ENCODE measurements around the gene DLGAP1.

DLGAP1 gene

GRCh38 chr18:3647636-3648035 lies 807.5 kb downstream of the DLGAP1 start:
- H3K4me1 ChIP-seq = no peaks in the 10 kb centered on the region
- no peaks in the 10 kb centered on the region for H3K27me3 ChIP-seq
- no peaks in the 10 kb centered on the region for H3K9me3 ChIP-seq
- H3K36me3 ChIP-seq = no peaks in the 10 kb centered on the region
- H3K4me3 ChIP-seq (ENCODE audit: low read depth, low read length) = no peak overlapping the region
- no peak for TF ChIP-seq CTCF (IDR thresholded peaks at IDR 0.05; ENCODE audit: low read depth, low read length)
- DNase-seq = no peak

GRCh38 chr18:3645384-3646156 lies 809.5 kb downstream of the DLGAP1 start:
- TF ChIP-seq CTCF (IDR thresholded peaks at IDR 0.05; ENCODE audit: low read depth, low read length) = no peak
- Histone ChIP-seq H3K27me3 (no peaks in the 10 kb centered on the region), H3K4me1 (no peaks in the 10 kb centered on the region), H3K36me3 (no peaks in the 10 kb centered on the region), H3K9me3 (no peaks in the 10 kb centered on the region), H3K4me3 (ENCODE audit: low read depth, low read length) (no peak overlapping the region)
- DNase-seq = no peak

- Histone ChIP-seq H3K4me3 (ENCODE audit: low read depth, low read length) (no peak overlapping the region), H3K27me3 (no peaks in the 10 kb centered on the region), H3K4me1 (no peaks in the 10 kb centered on the region), H3K9me3 (no peaks in the 10 kb centered on the region), H3K36me3 (no peaks in the 10 kb centered on the region)
- TF ChIP-seq CTCF (IDR thresholded peaks at IDR 0.05; ENCODE audit: low read depth, low read length) = no peak
- DNase-seq = no peak
These were observed 820.7 kb downstream of the DLGAP1 start for GRCh38 chr18:3634250-3634939.

GRCh38 chr18:3631887-3632286 lies 823.2 kb downstream of the DLGAP1 start:
- Histone ChIP-seq H3K36me3 (no peaks in the 10 kb centered on the region), H3K27me3 (no peaks in the 10 kb centered on the region), H3K4me1 (no peaks in the 10 kb centered on the region), H3K9me3 (no peaks in the 10 kb centered on the region), H3K4me3 (ENCODE audit: low read depth, low read length) (no peak overlapping the region)
- no peak for TF ChIP-seq CTCF (IDR thresholded peaks at IDR 0.05; ENCODE audit: low read depth, low read length)
- DNase-seq = no peak

- Histone ChIP-seq H3K4me1 (no peaks in the 10 kb centered on the region), H3K36me3 (no peaks in the 10 kb centered on the region), H3K4me3 (ENCODE audit: low read depth, low read length) (no peak overlapping the region), H3K27me3 (no peaks in the 10 kb centered on the region), H3K9me3 (no peaks in the 10 kb centered on the region)
- TF ChIP-seq CTCF (IDR thresholded peaks at IDR 0.05; ENCODE audit: low read depth, low read length) = no peak
- DNase-seq = no peak
These were observed 828.1 kb downstream of the DLGAP1 start for GRCh38 chr18:3626929-3627458.

- Histone ChIP-seq H3K27me3 (no peaks in the 10 kb centered on the region), H3K36me3 (no peaks in the 10 kb centered on the region), H3K4me1 (no peaks in the 10 kb centered on the region), H3K9me3 (no peaks in the 10 kb centered on the region), H3K4me3 (ENCODE audit: low read depth, low read length) (no peak overlapping the region)
- no peak for DNase-seq
- no peak for TF ChIP-seq CTCF (IDR thresholded peaks at IDR 0.05; ENCODE audit: low read depth, low read length)
These were observed 829.4 kb downstream of the DLGAP1 start for GRCh38 chr18:3625742-3626091.
